AG04450 (cell line): Measurements from ENCODE around the gene NXPH1. TPM values are rescaled to one million over a fixed set of nuclear protein-coding genes. Genes with fewer than 3 reads are reported as not detected.

Source experiments
- CTCF ChIA-PET: fragments of 300-600, 350-600 bp; formaldehyde crosslinking; extraction: SDS; loops from one replicate; lab custom pipeline; 2022; ENCODE audit warnings: antibody characterized with exemption, inconsistent platforms; lab: Charles Lee
- POLR2A ChIA-PET: fragments of 350-600 bp; formaldehyde crosslinking; extraction: SDS; loops from one replicate; lab custom pipeline; 2021; ENCODE audit warnings: antibody characterized with exemption, inconsistent platforms; lab: Yijun Ruan, JAX
- DNase-seq: peaks from one replicate; pipeline ENCODE4 v3.0.0-alpha.2; 2011; ENCODE audit warnings: low read depth, low spot score
- H3K27ac ChIP-seq: one replicate; pipeline ENCODE4 v1.5.1; 2012; ENCODE audit warnings: low read depth, low read length, control low read depth
- H3K27me3 ChIP-seq: one replicate; pipeline ENCODE4 v1.6.0; 2012; ENCODE audit warnings: low read length; ENCODE audit not compliant: control insufficient read depth, insufficient read depth
- H3K4me3 ChIP-seq: 2 replicates; pipeline ENCODE4 v1.5.1; 2011; ENCODE audit warnings: mild to moderate bottlenecking, low read depth, low read length, control low read depth
- H3K9me3 ChIP-seq: 2 replicates; pipeline ENCODE4 v1.5.1; 2012; ENCODE audit warnings: low read length; ENCODE audit not compliant: control insufficient read depth, insufficient read depth
- CTCF ChIP-seq: IDR thresholded peaks from 2 replicates; pipeline ENCODE4 v1.5.1; 2011; ENCODE audit warnings: low read depth, low read length, control low read depth, inconsistent platforms
- polyA plus RNA-seq: library from polyadenylated mRNA; depleted of rRNA; stranded (reverse); fragments of >200 nt; gene quantifications from 2 replicates; pipeline ENCODE4 v1.2.3, GENCODE V29; 2011

Gene NXPH1
- polyA plus RNA-seq, 1 experiment = not detected

GRCh38 chr7:8491544-8492489, 58.4 kb downstream of the NXPH1 start:
- DNase-seq = no peak
- H3K27ac ChIP-seq = no peak overlapping the region
- no peak overlapping the region for H3K4me3 ChIP-seq
- TF ChIP-seq CTCF = no peak
- POLR2A ChIA-PET = no interaction called here
- H3K9me3 ChIP-seq = peaks cover 6% of the 10 kb centered on the region
- CTCF ChIA-PET = no interaction called here
- H3K27me3 ChIP-seq = no peaks in the 10 kb centered on the region

- POLR2A ChIA-PET = no interaction called here
- DNase-seq = no peak
- Histone ChIP-seq H3K4me3 (no peak overlapping the region), H3K9me3 (peaks cover 13% of the 10 kb centered on the region), H3K27ac (no peak overlapping the region), H3K27me3 (no peaks in the 10 kb centered on the region)
- TF ChIP-seq CTCF = no peak
- CTCF ChIA-PET = no interaction called here
Observed at GRCh38 chr7:8499128-8499527, 65.7 kb downstream of the NXPH1 start.

- no peak for TF ChIP-seq CTCF
- DNase-seq = no peak
- CTCF ChIA-PET = no interaction called here
- no peak overlapping the region for H3K4me3 ChIP-seq
- peaks cover 10% of the 10 kb centered on the region; the same call in 1 of the 2 replicates for H3K9me3 ChIP-seq
- H3K27ac ChIP-seq = no peak overlapping the region
- H3K27me3 ChIP-seq = no peaks in the 10 kb centered on the region
- POLR2A ChIA-PET = no interaction called here
Observed at GRCh38 chr7:8500286-8500685, 66.9 kb downstream of the NXPH1 start.

GRCh38 chr7:8507566-8507965, 74.2 kb downstream of the NXPH1 start:
- no peak for DNase-seq
- peaks cover 11% of the 10 kb centered on the region; the same call in 1 of the 2 replicates for H3K9me3 ChIP-seq
- ChIA-PET CTCF (no interaction called here), POLR2A (no interaction called here)
- H3K4me3 ChIP-seq = no peak overlapping the region
- no peak for TF ChIP-seq CTCF
- no peaks in the 10 kb centered on the region for H3K27me3 ChIP-seq
- H3K27ac ChIP-seq = no peak overlapping the region

- ChIA-PET CTCF (no interaction called here), POLR2A (no interaction called here)
- TF ChIP-seq CTCF = no peak
- Histone ChIP-seq H3K27ac (no peak overlapping the region), H3K9me3 (peaks cover 7% of the 10 kb centered on the region; the same call in 1 of the 2 replicates), H3K27me3 (no peaks in the 10 kb centered on the region), H3K4me3 (no peak overlapping the region)
- no peak for DNase-seq
Observed at GRCh38 chr7:8509621-8510020, 76.2 kb downstream of the NXPH1 start.
